Activated T-cell treated with anti-CD3 and anti-CD28 coated beads, Interleukin-2, amount 50 U/mL, for 24 hours (primary cell): ENCODE results near the gene C1orf74.

ENCODE experiments used
- DNase-seq: peaks from one replicate; pipeline ENCODE4 v3.0.0-alpha.2; 2020
- H3K27ac Mint-ChIP-seq: 2 replicates; pipeline ENCODE4 v1.8.0; 2020; ENCODE audit warnings: mild to moderate bottlenecking, mixed read lengths
- H3K27me3 Mint-ChIP-seq: 2 replicates; pipeline ENCODE4 v1.8.0; 2020; ENCODE audit warnings: mixed read lengths
- H3K36me3 Mint-ChIP-seq: 2 replicates; pipeline ENCODE4 v1.8.0; 2020; ENCODE audit warnings: low read depth, mixed read lengths
- H3K4me1 Mint-ChIP-seq: 2 replicates; pipeline ENCODE4 v1.8.0; 2020; ENCODE audit warnings: low read depth, mixed read lengths
- H3K4me3 Mint-ChIP-seq: 2 replicates; pipeline ENCODE4 v1.8.0; 2020; ENCODE audit warnings: mild to moderate bottlenecking, moderate library complexity, mixed read lengths
- H3K9me3 Mint-ChIP-seq: 2 replicates; pipeline ENCODE4 v1.8.0; 2020; ENCODE audit warnings: mixed read lengths

The C1orf74 gene

GRCh38 chr1:209769171-209769904 is 15.0 kb downstream of the C1orf74 start:
- peaks cover 41% of the 10 kb centered on the region for H3K4me1 Mint-ChIP-seq
- no peak overlapping the region for H3K4me3 Mint-ChIP-seq
- no peaks in the 10 kb centered on the region for H3K9me3 Mint-ChIP-seq
- H3K27me3 Mint-ChIP-seq: no peaks in the 10 kb centered on the region
- peaks cover 6% of the 10 kb centered on the region for H3K36me3 Mint-ChIP-seq
- DNase-seq: peak; percentile 79
- H3K27ac Mint-ChIP-seq: no peak overlapping the region

GRCh38 chr1:209768354-209768774 is 16.0 kb downstream of the C1orf74 start:
- H3K4me3 Mint-ChIP-seq: no peak overlapping the region
- no peaks in the 10 kb centered on the region for H3K27me3 Mint-ChIP-seq
- DNase-seq: peak; percentile 81
- H3K4me1 Mint-ChIP-seq: peaks cover 49% of the 10 kb centered on the region
- H3K36me3 Mint-ChIP-seq: peaks cover 16% of the 10 kb centered on the region
- H3K9me3 Mint-ChIP-seq: no peaks in the 10 kb centered on the region
- no peak overlapping the region for H3K27ac Mint-ChIP-seq

- Mint-ChIP-seq H3K4me3 (no peak overlapping the region), H3K36me3 (peaks cover 22% of the 10 kb centered on the region), H3K4me1 (peaks cover 55% of the 10 kb centered on the region), H3K27ac (no peak overlapping the region), H3K9me3 (no peaks in the 10 kb centered on the region), H3K27me3 (no peaks in the 10 kb centered on the region)
- no peak for DNase-seq
Measured at GRCh38 chr1:209767706-209768105, 16.7 kb downstream of the C1orf74 start.

- Mint-ChIP-seq H3K4me3 (no peak overlapping the region), H3K27me3 (no peaks in the 10 kb centered on the region), H3K27ac (peak overlapping the region; percentile 87), H3K9me3 (no peaks in the 10 kb centered on the region), H3K4me1 (peaks cover 61% of the 10 kb centered on the region), H3K36me3 (peaks cover 28% of the 10 kb centered on the region)
- no peak for DNase-seq
Measured at GRCh38 chr1:209767096-209767495, 17.3 kb downstream of the C1orf74 start.

GRCh38 chr1:209766051-209766450 is 18.3 kb downstream of the C1orf74 start:
- H3K4me3 Mint-ChIP-seq: peak overlapping the region; percentile 41
- no peak for DNase-seq

GRCh38 chr1:209761011-209761635 is 23.2 kb downstream of the C1orf74 start:
- peaks cover 75% of the 10 kb centered on the region for H3K4me1 Mint-ChIP-seq
- H3K9me3 Mint-ChIP-seq: no peaks in the 10 kb centered on the region
- peaks cover 87% of the 10 kb centered on the region for H3K36me3 Mint-ChIP-seq
- DNase-seq: no peak
- peak overlapping the region; percentile 2 for H3K4me3 Mint-ChIP-seq
- no peaks in the 10 kb centered on the region for H3K27me3 Mint-ChIP-seq
- H3K27ac Mint-ChIP-seq: peak overlapping the region; percentile 86

More at GRCh38 chr1:209766051-209766450, 18.3 kb downstream of the C1orf74 start:
- Mint-ChIP-seq H3K27me3 (no peaks in the 10 kb centered on the region), H3K4me1 (peaks cover 72% of the 10 kb centered on the region), H3K36me3 (peaks cover 39% of the 10 kb centered on the region), H3K27ac (peak overlapping the region; percentile 87), H3K9me3 (no peaks in the 10 kb centered on the region)

- Mint-ChIP-seq H3K27ac (peak overlapping the region; percentile 95), H3K27me3 (no peaks in the 10 kb centered on the region), H3K4me1 (peaks cover 75% of the 10 kb centered on the region), H3K36me3 (peaks cover 89% of the 10 kb centered on the region), H3K9me3 (no peaks in the 10 kb centered on the region), H3K4me3 (peak overlapping the region; percentile 90)
- DNase-seq: no peak
Measured at GRCh38 chr1:209759829-209760359, 24.5 kb downstream of the C1orf74 start.

- peaks cover 76% of the 10 kb centered on the region for H3K36me3 Mint-ChIP-seq
- peak overlapping the region; percentile 90 for H3K4me3 Mint-ChIP-seq
- H3K4me1 Mint-ChIP-seq: peaks cover 79% of the 10 kb centered on the region
- DNase-seq: no peak
- no peaks in the 10 kb centered on the region for H3K27me3 Mint-ChIP-seq
- no peaks in the 10 kb centered on the region for H3K9me3 Mint-ChIP-seq
- H3K27ac Mint-ChIP-seq: peak overlapping the region; percentile 95
Measured at GRCh38 chr1:209758400-209758799, 26.0 kb downstream of the C1orf74 start.

- Mint-ChIP-seq H3K4me3 (peak overlapping the region; percentile 90), H3K36me3 (peaks cover 60% of the 10 kb centered on the region), H3K4me1 (peaks cover 79% of the 10 kb centered on the region), H3K27me3 (no peaks in the 10 kb centered on the region), H3K27ac (peak overlapping the region; percentile 95), H3K9me3 (no peaks in the 10 kb centered on the region)
- peak; percentile 69 for DNase-seq
Measured at GRCh38 chr1:209756615-209757445, 27.5 kb downstream of the C1orf74 start.

- peak within 1 kb of the TSS; percentile 90 for H3K4me3 Mint-ChIP-seq
- DNase-seq: peak; percentile 77
- peak within 1 kb of the TSS; percentile 95 for H3K27ac Mint-ChIP-seq
- no peaks in the 10 kb centered on the region for H3K9me3 Mint-ChIP-seq
- H3K27me3 Mint-ChIP-seq: no peaks in the 10 kb centered on the region
- peaks cover 52% of the 10 kb centered on the region for H3K36me3 Mint-ChIP-seq
- H3K4me1 Mint-ChIP-seq: peaks cover 79% of the 10 kb centered on the region
Measured at GRCh38 chr1:209755926-209756614, 28.3 kb downstream of the C1orf74 start, which contains the start of gene TRAF3IP3. Gene TRAF3IP3 (plus strand): TSS chr1:209756053. CDS start chr1:209760040, 3,987 bp downstream.

- no peaks in the 10 kb centered on the region for H3K27me3 Mint-ChIP-seq
- peak overlapping the region; percentile 95 for H3K27ac Mint-ChIP-seq
- peaks cover 80% of the 10 kb centered on the region for H3K4me1 Mint-ChIP-seq
- H3K4me3 Mint-ChIP-seq: peak overlapping the region; percentile 90
- no peak for DNase-seq
- peaks cover 45% of the 10 kb centered on the region for H3K36me3 Mint-ChIP-seq
- H3K9me3 Mint-ChIP-seq: no peaks in the 10 kb centered on the region
Measured at GRCh38 chr1:209755256-209755655, 29.1 kb downstream of the C1orf74 start.

- Mint-ChIP-seq H3K36me3 (peaks cover 21% of the 10 kb centered on the region), H3K4me3 (peak overlapping the region; percentile 71), H3K27me3 (no peaks in the 10 kb centered on the region), H3K4me1 (peaks cover 73% of the 10 kb centered on the region), H3K9me3 (no peaks in the 10 kb centered on the region), H3K27ac (peak overlapping the region; percentile 100)
- DNase-seq: no peak
Measured at GRCh38 chr1:209752890-209753289, 31.5 kb downstream of the C1orf74 start.

GRCh38 chr1:209751627-209752231 is 32.6 kb downstream of the C1orf74 start:
- Mint-ChIP-seq H3K36me3 (peaks cover 9% of the 10 kb centered on the region), H3K4me3 (peak overlapping the region; percentile 71), H3K27ac (peak overlapping the region; percentile 100), H3K9me3 (no peaks in the 10 kb centered on the region), H3K4me1 (peaks cover 83% of the 10 kb centered on the region), H3K27me3 (no peaks in the 10 kb centered on the region)
- DNase-seq: peak; percentile 81
